HepG2 (cell line): Measurements from ENCODE around the gene AHNAK. TPM values are rescaled to one million over a fixed set of nuclear protein-coding genes. Genes with fewer than 3 reads are reported as not detected.

Source experiments
- AKAP8 ChIP-seq: sonication (generic); formaldehyde crosslinking; IDR thresholded peaks from 2 replicates; pipeline ENCODE4 v1.5.1; 2020; ENCODE audit warnings: mild to moderate bottlenecking, missing genetic modification reagents
- FOXK1 ChIP-seq: sonication (generic); formaldehyde crosslinking; IDR thresholded peaks from 2 replicates; pipeline ENCODE4 v1.4.0; 2020; ENCODE audit warnings: low read depth, missing genetic modification reagents, borderline replicate concordance
- GLI4 ChIP-seq: sonication (generic); formaldehyde crosslinking; IDR thresholded peaks from 2 replicates; pipeline ENCODE4 v1.5.1; 2020; ENCODE audit warnings: missing genetic modification reagents, mild to moderate bottlenecking, moderate library complexity, borderline replicate concordance
- ISL2 ChIP-seq: sonication (generic); formaldehyde crosslinking; IDR thresholded peaks from 2 replicates; pipeline ENCODE4 v1.5.0; 2020; ENCODE audit warnings: missing genetic modification reagents
- KDM5B ChIP-seq: sonication (generic); formaldehyde crosslinking; IDR thresholded peaks from 2 replicates; pipeline ENCODE4 v1.4.0; 2020; ENCODE audit warnings: missing genetic modification reagents, mild to moderate bottlenecking, borderline replicate concordance
- PATZ1 ChIP-seq: sonication (generic); formaldehyde crosslinking; IDR thresholded peaks from 2 replicates; pipeline ENCODE4 v1.4.0; 2020; ENCODE audit warnings: missing genetic modification reagents
- SIX4 ChIP-seq: sonication (generic); formaldehyde crosslinking; IDR thresholded peaks from 2 replicates; pipeline ENCODE4 v1.4.0; 2020; ENCODE audit warnings: missing genetic modification reagents
- THAP8 ChIP-seq: sonication (generic); formaldehyde crosslinking; IDR thresholded peaks from 2 replicates; pipeline ENCODE4 v1.5.1; 2020; ENCODE audit warnings: missing genetic modification reagents, mild to moderate bottlenecking, borderline replicate concordance
- ZFP91 ChIP-seq: sonication (generic); formaldehyde crosslinking; IDR thresholded peaks from 2 replicates; pipeline ENCODE4 v1.9.0; 2022; ENCODE audit warnings: missing genetic modification reagents, mild to moderate bottlenecking, borderline replicate concordance
- ZNF3 ChIP-seq: IDR thresholded peaks from 2 replicates; pipeline ENCODE4 v1.7.0; 2017; ENCODE audit warnings: inconsistent platforms
- ZNF646 ChIP-seq: sonication (generic); formaldehyde crosslinking; IDR thresholded peaks from 2 replicates; pipeline ENCODE4 v1.9.0; 2021; ENCODE audit warnings: mild to moderate bottlenecking, missing genetic modification reagents
- ZNF772 ChIP-seq: sonication (generic); formaldehyde crosslinking; IDR thresholded peaks from 2 replicates; pipeline ENCODE4 v1.5.0; 2020; ENCODE audit warnings: mild to moderate bottlenecking, missing genetic modification reagents
- ZSCAN31 ChIP-seq: sonication (generic); formaldehyde crosslinking; IDR thresholded peaks from 2 replicates; pipeline ENCODE4 v1.5.0; 2020; ENCODE audit warnings: low read depth, mild to moderate bottlenecking, missing genetic modification reagents
- polyA plus RNA-seq, 8 experiments: library from polyadenylated mRNA; depleted of rRNA in 3 of 8; stranded (reverse) in 7 of 8; unstranded in 1 of 8; fragments of >200 nt; fragmentation: Illumina TruSeq in 4 of 8; extraction: Trizol in 4 of 8; gene quantifications; 2 replicates each; pipeline versions ENCODE4 v1.2.1 to v1.2.3, GENCODE V29; 2011 to 2016; ENCODE audit warnings: low read depth in 4 of 8, missing spikeins in 1 of 8, mixed read lengths in 1 of 8; ENCODE audit not compliant: insufficient read depth in 1 of 8
- total RNA-seq, 5 experiments: library from RNA; depleted of rRNA; stranded (reverse); fragments of >200 nt; fragmentation: Illumina TruSeq; extraction: Trizol; gene quantifications; 2 replicates each; pipeline ENCODE4 v1.2.3, GENCODE V29; 2016; ENCODE audit warnings: low read depth in 1 of 5
- TF ChIP-seq, protein P1 (sequence below): sonication (generic); formaldehyde crosslinking; IDR thresholded peaks from 2 replicates; pipeline ENCODE4 v1.5.0; 2020; ENCODE audit warnings: missing genetic modification reagents

Gene AHNAK
- total and polyA plus RNA-seq, 2 of the 13 experiments (the other 11 are each of a cell fraction or from before 2014, with no cell fraction given): 23.4 to 25.0 TPM

DNA sequence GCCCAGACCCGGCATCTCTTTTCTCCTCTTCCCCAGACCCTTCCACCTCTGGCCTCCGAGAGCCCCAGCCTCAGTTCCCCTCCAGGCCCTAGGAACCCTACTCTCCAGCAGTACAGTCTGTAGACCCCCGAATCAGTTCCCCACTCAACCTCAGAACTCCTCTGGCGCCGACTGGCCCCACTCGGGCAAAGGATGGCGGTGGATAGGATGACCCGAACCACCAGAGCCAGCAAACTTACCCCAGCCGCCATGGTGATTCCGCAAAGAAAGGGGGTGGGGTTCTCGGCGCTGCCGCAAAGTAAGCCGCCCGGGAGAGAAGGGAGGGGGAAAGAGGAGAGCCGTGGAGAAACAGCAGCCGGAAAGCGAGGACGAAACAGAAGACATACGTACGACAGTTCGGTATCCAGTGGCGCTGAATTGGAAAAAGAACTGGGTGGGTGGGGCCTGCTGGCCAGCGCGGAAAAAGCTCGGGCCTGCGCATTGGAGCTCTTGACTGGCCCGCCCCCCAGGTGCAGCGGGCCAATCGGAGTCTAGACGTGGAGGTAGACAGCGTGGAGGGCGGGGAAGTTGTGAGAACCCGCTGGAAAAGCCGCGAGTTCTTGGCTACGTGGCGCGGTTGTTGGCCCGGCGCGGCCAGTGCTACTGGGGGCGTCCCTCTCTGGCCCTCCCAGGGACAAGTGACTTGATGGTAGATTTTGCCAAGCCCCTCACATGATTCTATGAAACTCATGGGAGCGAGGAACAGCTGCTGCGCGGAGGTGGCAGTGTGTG is 27.2 kb upstream of the AHNAK start, which contains the start of gene EEF1G (continued):
- TF ChIP-seq PATZ1 (CRISPR knock-in tag) (peak; percentile 83), ZNF646 (CRISPR knock-in tag) (no peak), ZFP91 (CRISPR knock-in tag) (peak; percentile 28; the same call in 1 of the 2 replicates), ZNF772 (CRISPR knock-in tag) (peak; percentile 24), GLI4 (CRISPR knock-in tag) (peak; percentile 68; the same call in 1 of the 2 replicates), ISL2 (CRISPR knock-in tag) (peak; percentile 22; the same call in 1 of the 2 replicates), THAP8 (CRISPR knock-in tag) (no peak), FOXK1 (CRISPR knock-in tag) (peak; percentile 58; the same call in 1 of the 2 replicates), KDM5B (peak; percentile 71; the same call in 1 of the 2 replicates), AKAP8 (CRISPR knock-in tag) (0 out of 2 replicates have a peak, but pooled peaks have one; percentile 16), ZNF3 (CRISPR knock-in tag) (0 out of 2 replicates have a peak, but pooled peaks have one; percentile 41), ZSCAN31 (peak; percentile 86), SIX4 (CRISPR knock-in tag) (peak; percentile 15)
- TF ChIP-seq, protein P1, sequence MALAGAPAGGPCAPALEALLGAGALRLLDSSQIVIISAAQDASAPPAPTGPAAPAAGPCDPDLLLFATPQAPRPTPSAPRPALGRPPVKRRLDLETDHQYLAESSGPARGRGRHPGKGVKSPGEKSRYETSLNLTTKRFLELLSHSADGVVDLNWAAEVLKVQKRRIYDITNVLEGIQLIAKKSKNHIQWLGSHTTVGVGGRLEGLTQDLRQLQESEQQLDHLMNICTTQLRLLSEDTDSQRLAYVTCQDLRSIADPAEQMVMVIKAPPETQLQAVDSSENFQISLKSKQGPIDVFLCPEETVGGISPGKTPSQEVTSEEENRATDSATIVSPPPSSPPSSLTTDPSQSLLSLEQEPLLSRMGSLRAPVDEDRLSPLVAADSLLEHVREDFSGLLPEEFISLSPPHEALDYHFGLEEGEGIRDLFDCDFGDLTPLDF (CRISPR knock-in tag): peak; percentile 82
